Endometrial microvascular endothelial cells (primary cell): ENCODE data around the gene CEP83. TPM values are rescaled to one million over a fixed set of nuclear protein-coding genes. Genes with fewer than 3 reads are reported as not detected.

Experiments
- in situ Hi-C: cut with HindIII; loops from 2 replicates; pipeline ENCODE4 v1.10.0; 2017; ENCODE audit warnings: low sequenced_read_pairs, low pct_unique_long_range_greater_than_20kb; ENCODE audit errors: inconsistent ontology term
- total RNA-seq: library from RNA; depleted of rRNA; stranded (reverse); fragments of >200 nt; gene quantifications from one replicate; pipeline ENCODE4 v1.2.3, GENCODE V29; 2015; ENCODE audit errors: inconsistent ontology term

CEP83 gene
- total RNA-seq, 1 donor from 2014 or later, result 20.8 TPM

DNA sequence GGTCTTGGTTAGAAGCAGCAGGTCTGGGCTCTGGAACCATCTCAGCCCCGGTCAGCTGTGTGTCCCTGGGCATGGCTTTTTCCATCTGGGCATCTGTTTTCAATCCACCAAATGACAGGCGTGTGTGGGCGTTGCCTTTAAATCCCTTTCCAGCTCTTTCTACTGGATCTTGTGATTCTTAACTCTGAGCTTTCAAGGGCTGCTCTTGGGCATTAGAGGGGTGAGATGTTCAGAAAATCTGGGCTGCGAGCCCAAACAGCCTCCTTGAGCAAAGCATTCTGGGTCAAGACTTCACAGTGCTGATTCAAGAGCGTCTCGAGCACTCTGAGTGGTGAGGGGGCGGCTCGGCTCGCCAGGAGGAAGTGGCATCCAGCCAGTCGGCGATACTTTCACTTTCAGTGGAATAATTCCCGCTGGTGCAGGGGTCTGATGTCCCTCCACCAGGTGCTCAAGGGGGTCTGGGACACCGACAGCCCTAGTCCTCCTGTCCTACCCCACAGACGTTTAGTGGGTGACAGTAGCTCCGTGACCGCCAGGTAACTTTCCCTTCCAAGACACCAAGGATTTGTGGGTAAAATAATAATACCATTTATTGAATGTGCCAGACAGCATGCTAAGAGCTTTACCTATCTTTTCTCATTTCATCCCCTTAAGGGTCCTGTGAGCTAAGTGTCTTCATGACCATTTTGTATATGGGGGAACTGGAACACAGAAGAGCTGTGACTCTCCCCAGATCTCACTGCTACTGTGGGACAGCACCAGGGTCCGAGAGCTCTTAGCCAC, 197.2 kb downstream of the CEP83 start:
- in situ Hi-C loops, result no loop called here

DNA sequence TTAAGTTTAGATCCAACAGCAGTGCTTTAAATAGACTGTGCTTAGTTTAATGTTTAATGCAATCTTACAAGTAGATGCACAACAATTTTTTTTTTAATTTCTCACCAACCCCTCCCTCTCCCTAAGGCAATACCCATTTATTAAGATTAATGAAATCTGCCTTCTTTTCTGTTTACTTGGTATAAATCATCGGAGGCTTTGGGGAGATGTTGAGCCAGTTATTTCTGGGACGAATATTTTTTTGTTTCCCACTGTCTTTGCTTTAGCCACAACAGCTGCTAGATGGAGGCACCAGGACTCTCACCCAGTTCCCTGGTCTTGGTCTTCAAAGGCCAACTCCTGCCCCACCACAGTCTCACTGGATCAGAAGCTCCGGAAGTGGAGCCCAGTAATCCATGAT, 197.9 kb downstream of the CEP83 start:
- in situ Hi-C loops, result no loop called here

- in situ Hi-C loops, result no loop called here
These were observed 198.5 kb downstream of the CEP83 start for GRCh38 chr12:94261119-94261518.

- in situ Hi-C loops, result no loop called here
These were observed 198.9 kb downstream of the CEP83 start for GRCh38 chr12:94260717-94261116.

DNA sequence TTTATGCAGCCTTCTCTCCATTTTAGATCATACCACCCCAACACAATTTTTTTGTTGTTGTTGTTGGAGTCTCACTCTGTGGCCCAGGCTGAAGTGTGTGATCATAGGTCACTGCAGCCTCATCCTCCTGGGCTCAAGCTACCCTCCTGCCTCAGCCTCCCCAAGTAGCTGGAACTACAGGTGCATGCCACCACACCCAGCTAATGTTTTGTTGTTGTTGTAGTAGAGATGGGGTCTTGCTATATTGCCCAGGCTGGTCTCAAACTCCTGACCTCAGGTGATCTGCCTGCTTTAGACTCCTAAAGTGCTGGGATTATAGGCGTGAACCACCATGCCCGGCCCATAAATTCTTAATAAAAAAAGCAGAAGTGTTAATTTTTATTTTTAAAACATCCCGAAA, 199.7 kb downstream of the CEP83 start:
- in situ Hi-C loops, result no loop called here

GRCh38 chr12:94258593-94258992, 201.1 kb downstream of the CEP83 start:
- in situ Hi-C loops, result no loop called here

Other genes starting within 250 kb of the CEP83 start
- gene TMCC3, start 190.7 kb upstream of the CEP83 start, total RNA-seq, result 30.0 TPM